Smooth muscle cell (in vitro differentiated cells): Measurements from ENCODE around the gene SLC38A6. TPM values are rescaled to one million over a fixed set of nuclear protein-coding genes. Genes with fewer than 3 reads are reported as not detected.

ENCODE experiments used
- DNase-seq: peaks from one replicate; lab custom pipeline; 2025; ENCODE audit not compliant: unreplicated experiment; lab: John Stamatoyannopoulos, UW
- H2AFZ ChIP-seq: fragments of 200-600 bp; sonication (generic); 2 replicates; pipeline ENCODE4 v1.6.0; 2016; ENCODE audit warnings: antibody characterized with exemption, low read depth, mild to moderate bottlenecking
- H3F3A ChIP-seq: fragments of 200-600 bp; sonication (generic); 2 replicates; pipeline ENCODE4 v1.6.0; 2017; ENCODE audit warnings: antibody characterized with exemption, low read depth
- H3K27ac ChIP-seq: fragments of 200-600 bp; sonication (generic); 2 replicates; pipeline ENCODE4 v1.5.1; 2016; ENCODE audit warnings: low read depth, mild to moderate bottlenecking
- H3K27me3 ChIP-seq: fragments of 200-600 bp; sonication (generic); 2 replicates; pipeline ENCODE4 v1.6.1; 2016; ENCODE audit warnings: low read depth, mild to moderate bottlenecking
- H3K36me3 ChIP-seq: fragments of 200-600 bp; sonication (generic); 2 replicates; pipeline ENCODE4 v1.5.1; 2016; ENCODE audit warnings: low read depth
- H3K4me1 ChIP-seq: fragments of 200-600 bp; sonication (generic); 2 replicates; pipeline ENCODE4 v1.5.1; 2016; ENCODE audit warnings: low read depth
- H3K4me2 ChIP-seq: fragments of 200-600 bp; sonication (generic); 2 replicates; pipeline ENCODE4 v1.6.0; 2016; ENCODE audit warnings: mild to moderate bottlenecking
- H3K4me3 ChIP-seq: fragments of 200-600 bp; sonication (generic); 2 replicates; pipeline ENCODE4 v1.5.1; 2016; ENCODE audit warnings: mild to moderate bottlenecking
- H3K79me2 ChIP-seq: fragments of 200-600 bp; sonication (generic); 2 replicates; pipeline ENCODE4 v1.6.0; 2016; ENCODE audit warnings: low read depth, mild to moderate bottlenecking
- H3K9ac ChIP-seq: fragments of 200-600 bp; sonication (generic); 2 replicates; pipeline ENCODE4 v1.6.0; 2016; ENCODE audit warnings: low read depth
- H3K9me3 ChIP-seq: fragments of 200-600 bp; sonication (generic); replicated peaks from 2 replicates; pipeline ENCODE4 v1.5.1; 2016; ENCODE audit warnings: low read depth
- H4K20me1 ChIP-seq: fragments of 200-600 bp; sonication (generic); 2 replicates; pipeline ENCODE4 v1.6.0; 2016; ENCODE audit warnings: low read depth
- CTCF ChIP-seq: fragments of 200-600 bp; sonication (generic); IDR thresholded peaks from 2 replicates; pipeline ENCODE4 v1.5.1; 2017; ENCODE audit warnings: borderline replicate concordance, mild to moderate bottlenecking, antibody characterized with exemption; ENCODE audit not compliant: insufficient read depth, poor library complexity, severe bottlenecking
- WGBS: methylation state at CpG from one replicate; pipeline ENCODE4 v1.1.7; 2016; ENCODE audit warnings: low lambda C conversion rate; 5-methylcytosine and 5-hydroxymethylcytosine counted together
- polyA plus RNA-seq: library from polyadenylated mRNA; unstranded; fragments of >200 nt; fragmentation: Nextera tagmentation; extraction: Ambion mirVana; gene quantifications from 2 replicates; pipeline ENCODE4 v1.2.1, GENCODE V29; 2016
- total RNA-seq: library from RNA; depleted of rRNA; stranded (reverse); fragments of >200 nt; gene quantifications from 2 replicates; pipeline ENCODE4 v1.2.3, GENCODE V29; 2014

Gene SLC38A6
- total and polyA plus RNA-seq, 2 experiments from 2014 or later, result 5.5 to 28.7 TPM

GRCh38 chr14:60968671-60969070, 12.4 kb upstream of the SLC38A6 start:
- no peak for DNase-seq
- no peak overlapping the region for H3K27ac ChIP-seq
- peaks cover 5% of the 10 kb centered on the region for H4K20me1 ChIP-seq
- no peak overlapping the region for H2AFZ ChIP-seq
- no peak overlapping the region for H3K4me2 ChIP-seq
- no peaks in the 10 kb centered on the region for H3K9me3 ChIP-seq
- no peak for TF ChIP-seq CTCF
- H3K4me3 ChIP-seq, result no peak overlapping the region
- no peak overlapping the region for H3K9ac ChIP-seq
- no peaks in the 10 kb centered on the region for H3K79me2 ChIP-seq
- H3K4me1 ChIP-seq, result no peaks in the 10 kb centered on the region
- no peaks in the 10 kb centered on the region for H3K36me3 ChIP-seq
- H3F3A ChIP-seq, result peaks cover 7% of the 10 kb centered on the region
- no peaks in the 10 kb centered on the region for H3K27me3 ChIP-seq

GRCh38 chr14:60970146-60970545, 10.9 kb upstream of the SLC38A6 start:
- H3K9ac ChIP-seq, result no peak overlapping the region
- peaks cover 3% of the 10 kb centered on the region for H3F3A ChIP-seq
- no peak overlapping the region for H2AFZ ChIP-seq
- no peaks in the 10 kb centered on the region for H3K36me3 ChIP-seq
- peak overlapping the region; percentile 37 for H3K27ac ChIP-seq
- H3K9me3 ChIP-seq, result no peaks in the 10 kb centered on the region
- H3K4me1 ChIP-seq, result no peaks in the 10 kb centered on the region
- H4K20me1 ChIP-seq, result peaks cover 2% of the 10 kb centered on the region
- no peaks in the 10 kb centered on the region for H3K27me3 ChIP-seq
- no peak for DNase-seq
- H3K4me2 ChIP-seq, result no peak overlapping the region
- no peak for TF ChIP-seq CTCF
- no peaks in the 10 kb centered on the region for H3K79me2 ChIP-seq
- H3K4me3 ChIP-seq, result no peak overlapping the region
- WGBS, result 83% methylated on average over 2 of the region's 2 CpGs

- 46% methylated on average over 2 of the region's 2 CpGs for WGBS
- Histone ChIP-seq H3K36me3 (no peaks in the 10 kb centered on the region), H4K20me1 (no peaks in the 10 kb centered on the region), H3F3A (no peaks in the 10 kb centered on the region), H3K9ac (no peak overlapping the region), H3K79me2 (no peaks in the 10 kb centered on the region), H3K4me2 (no peak overlapping the region), H3K27ac (no peak overlapping the region), H2AFZ (no peak overlapping the region), H3K9me3 (no peaks in the 10 kb centered on the region), H3K27me3 (no peaks in the 10 kb centered on the region), H3K4me3 (no peak overlapping the region), H3K4me1 (no peaks in the 10 kb centered on the region)
- no peak for DNase-seq
- no peak for TF ChIP-seq CTCF
These were observed 9.8 kb upstream of the SLC38A6 start for GRCh38 chr14:60971271-60971670.

GRCh38 chr14:60972295-60972694, 8.8 kb upstream of the SLC38A6 start:
- Histone ChIP-seq H3K4me1 (no peaks in the 10 kb centered on the region), H3K27ac (no peak overlapping the region), H3K79me2 (peaks cover 3% of the 10 kb centered on the region), H3K9me3 (no peaks in the 10 kb centered on the region), H4K20me1 (no peaks in the 10 kb centered on the region), H2AFZ (no peak overlapping the region), H3K36me3 (no peaks in the 10 kb centered on the region), H3K27me3 (no peaks in the 10 kb centered on the region), H3F3A (no peaks in the 10 kb centered on the region), H3K4me2 (no peak overlapping the region), H3K4me3 (no peak overlapping the region), H3K9ac (no peak overlapping the region)
- TF ChIP-seq CTCF, result no peak
- DNase-seq, result no peak
- WGBS, result 97% methylated on average over 15 of the region's 15 CpGs
